ENCODE results near the gene USH2A.

USH2A gene

GRCh38 chr1:215844777-215845176 is 578.5 kb downstream of the USH2A start:
- DNase-seq, result no peak

DNA sequence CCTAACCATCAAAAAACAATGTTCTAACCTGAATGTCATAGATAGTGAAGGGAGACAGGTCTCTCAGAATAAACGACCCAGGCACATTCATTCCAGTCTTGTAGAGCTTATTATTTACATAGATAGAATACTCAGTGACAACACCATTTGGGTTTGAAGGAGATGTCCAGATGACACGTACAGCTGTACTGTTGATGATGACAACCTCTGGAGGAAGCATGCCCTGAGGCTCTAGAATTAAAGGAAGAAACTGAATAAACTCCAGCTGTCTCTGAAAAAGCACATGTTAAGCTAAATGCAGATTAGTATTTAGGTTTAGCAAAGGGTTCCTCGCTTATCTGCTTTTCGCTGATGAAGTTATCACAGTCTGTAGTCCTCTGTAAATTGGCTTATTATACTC is 579.0 kb downstream of the USH2A start:
- DNase-seq, result no peak

GRCh38 chr1:215842905-215843304 is 580.3 kb downstream of the USH2A start:
- DNase-seq, result no peak

DNA sequence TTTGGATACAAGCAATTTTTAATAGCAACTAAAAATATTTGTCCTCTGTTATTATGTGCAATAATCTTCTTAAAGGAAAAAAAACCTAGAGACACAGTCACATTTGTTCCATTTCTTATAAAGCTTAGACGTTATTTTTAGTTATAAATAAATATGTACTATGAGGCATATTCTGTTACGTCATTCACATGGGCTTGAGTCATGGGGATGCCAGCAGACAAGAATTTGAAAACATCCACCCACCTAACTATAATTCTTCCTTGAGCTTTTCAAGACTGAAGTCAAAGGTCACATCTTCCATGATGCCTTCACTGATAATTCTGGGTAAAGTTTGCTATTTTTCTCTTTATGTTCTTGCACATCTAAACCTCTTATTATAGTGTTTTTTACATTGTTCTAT is 587.3 kb downstream of the USH2A start:
- DNase-seq, result no peak

DNA sequence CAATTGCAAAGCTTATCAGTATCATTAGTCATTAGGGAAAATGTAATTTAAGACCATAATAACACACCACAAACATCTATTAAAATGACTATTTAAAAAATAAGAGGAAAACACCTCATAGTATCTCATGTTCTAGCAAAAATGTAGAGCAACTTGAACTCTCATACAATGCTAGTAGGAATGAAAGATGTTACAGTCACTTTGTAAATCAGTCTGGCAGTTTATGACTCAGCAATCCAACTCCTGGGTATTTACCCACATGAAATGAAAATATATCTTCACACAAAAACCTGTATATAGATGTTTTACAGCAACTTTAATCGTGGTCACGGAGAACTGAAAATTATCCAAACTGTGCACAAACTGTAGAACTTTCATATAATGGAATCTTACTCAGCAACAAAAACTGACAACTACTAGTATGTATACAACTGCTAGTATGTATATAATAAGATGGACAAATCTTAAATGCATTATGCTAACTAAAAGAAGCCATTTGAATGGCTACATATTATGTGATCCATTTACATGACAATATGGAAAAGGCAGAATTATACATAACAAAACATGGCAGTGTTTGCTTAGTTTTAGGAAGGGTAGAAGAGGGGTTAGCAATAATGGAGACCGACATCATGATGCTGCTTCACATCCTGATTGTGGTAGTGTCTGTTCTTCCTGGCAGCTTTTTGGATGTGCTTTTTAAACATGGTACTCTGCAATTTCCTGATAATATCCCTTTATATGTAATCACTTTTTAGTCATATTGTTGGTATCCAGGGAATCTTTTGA is 589.1 kb downstream of the USH2A start:
- DNase-seq, result no peak

GRCh38 chr1:215830226-215830810 is 592.9 kb downstream of the USH2A start:
- no peak for DNase-seq

DNA sequence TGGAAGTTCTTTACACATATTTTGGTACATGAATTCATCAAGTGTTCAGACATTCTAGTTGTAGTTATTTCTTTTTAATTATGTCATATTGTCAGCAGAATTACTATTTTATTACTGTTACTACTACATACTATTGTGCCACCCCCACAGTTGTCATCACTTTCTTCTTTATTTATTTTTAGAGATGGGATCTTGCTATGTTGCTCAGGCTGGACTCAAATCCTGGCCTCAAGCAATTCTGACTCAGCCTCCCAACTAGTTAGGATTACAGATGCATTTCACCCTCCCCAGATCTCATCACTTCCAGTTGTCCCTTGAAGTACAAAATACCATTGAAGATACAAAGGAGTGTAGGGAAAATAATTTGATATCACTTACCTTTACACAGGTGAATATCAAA is 598.2 kb downstream of the USH2A start:
- no peak for DNase-seq

GRCh38 chr1:215824245-215824644 is 599.0 kb downstream of the USH2A start:
- DNase-seq, result no peak

DNA sequence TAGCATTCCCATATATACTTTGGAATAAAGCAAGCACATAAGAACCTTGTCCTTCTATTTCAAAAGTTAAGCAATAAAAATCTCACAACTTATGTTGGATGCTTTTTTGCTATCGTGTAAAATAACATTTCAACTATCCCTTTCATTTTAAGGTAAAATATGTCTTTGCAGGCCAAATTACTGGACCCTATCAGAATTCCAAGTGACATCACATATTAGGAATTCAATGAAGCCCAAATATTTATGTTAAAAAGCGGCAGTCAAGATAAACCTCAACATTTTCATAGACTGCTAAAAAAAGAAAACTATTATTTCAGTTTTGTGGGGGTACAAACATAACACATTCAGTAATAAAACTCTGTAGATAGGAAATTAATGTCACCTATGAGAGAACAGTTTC is 604.1 kb downstream of the USH2A start:
- no peak for DNase-seq

GRCh38 chr1:215807911-215808436 is 615.3 kb downstream of the USH2A start:
- DNase-seq, result no peak

- DNase-seq, result no peak
Measured at GRCh38 chr1:215807218-215807617, 616.0 kb downstream of the USH2A start.

GRCh38 chr1:215797859-215798258 is 625.4 kb downstream of the USH2A start:
- no peak for DNase-seq

- no peak for DNase-seq
Measured at GRCh38 chr1:215794156-215794555, 629.1 kb downstream of the USH2A start.

- DNase-seq, result peak; percentile 2
Measured at GRCh38 chr1:215793180-215793579, 630.1 kb downstream of the USH2A start.

DNA sequence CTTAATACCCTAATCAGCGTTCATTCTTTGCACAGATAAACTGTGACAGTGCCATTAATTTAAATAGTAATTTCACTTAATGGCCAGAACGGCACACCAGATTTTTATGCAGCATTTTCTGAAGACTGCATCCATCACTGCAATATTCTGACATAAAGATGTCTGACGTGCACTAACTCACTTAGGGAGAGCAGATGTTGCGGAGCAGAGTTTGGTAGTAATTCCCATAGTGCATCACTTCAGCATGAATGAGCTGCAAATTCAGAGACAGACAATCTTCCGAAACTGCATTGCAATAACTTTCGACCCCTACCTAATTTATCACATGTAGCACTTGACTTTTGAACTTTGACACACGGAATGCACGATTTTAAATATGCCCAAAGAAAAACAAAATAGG is 630.8 kb downstream of the USH2A start:
- DNase-seq, result no peak

GRCh38 chr1:215789981-215790380 is 633.3 kb downstream of the USH2A start:
- DNase-seq, result no peak

DNA sequence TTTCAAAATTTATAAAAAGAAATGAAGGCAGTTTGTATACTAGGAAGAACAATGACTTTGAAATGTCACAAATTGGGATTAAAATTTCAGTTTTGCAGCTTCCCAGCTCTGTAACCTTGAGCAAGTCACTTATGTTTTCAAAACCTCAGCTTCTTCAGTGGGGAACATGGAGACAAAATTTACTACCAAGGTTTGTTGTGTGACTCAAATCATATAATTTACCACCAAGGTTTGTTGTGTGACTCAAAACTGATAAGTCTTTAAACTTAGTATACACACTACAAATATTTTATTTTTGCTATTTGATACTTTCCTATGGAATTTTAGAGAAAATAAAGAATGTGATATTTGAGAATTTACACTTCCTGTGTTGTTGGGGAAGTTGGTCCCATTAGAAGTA is 636.3 kb downstream of the USH2A start:
- DNase-seq, result no peak

GRCh38 chr1:215780641-215781040 is 642.6 kb downstream of the USH2A start:
- DNase-seq, result no peak

- no peak for DNase-seq
Measured at GRCh38 chr1:215780139-215780538, 643.1 kb downstream of the USH2A start.

GRCh38 chr1:215779729-215780128 is 643.5 kb downstream of the USH2A start:
- no peak for DNase-seq

GRCh38 chr1:215777370-215777925 is 645.8 kb downstream of the USH2A start:
- no peak for DNase-seq

DNA sequence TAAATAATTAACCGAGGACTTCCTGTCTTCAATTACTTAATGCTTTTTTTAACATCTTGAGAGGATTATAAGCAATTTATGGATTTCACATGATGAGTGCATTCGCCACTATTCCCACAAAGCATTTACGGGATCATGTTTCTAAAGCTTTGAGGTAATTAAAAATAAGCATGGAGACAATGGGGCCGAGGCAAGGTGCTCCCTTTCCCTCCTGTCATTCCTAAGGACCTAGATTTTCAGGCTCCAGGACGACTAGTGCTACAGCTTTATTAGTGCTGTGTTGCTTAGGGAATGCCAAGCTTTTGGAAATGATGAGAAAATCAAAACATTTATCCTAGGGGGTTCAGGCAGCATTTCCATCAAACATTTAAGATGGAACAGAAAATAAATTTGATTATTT is 646.9 kb downstream of the USH2A start:
- DNase-seq, result no peak

GRCh38 chr1:215772151-215772550 is 651.1 kb downstream of the USH2A start:
- DNase-seq, result no peak

- no peak for DNase-seq
Measured at GRCh38 chr1:215768303-215768702, 654.9 kb downstream of the USH2A start.
